ENCODE results near the gene MUC21. TPM values are rescaled to one million over a fixed set of nuclear protein-coding genes. Genes with fewer than 3 reads are reported as not detected.

Gene MUC21
- 100 to 1,000 TPM; 219 to 945 (median 271) TPM for total RNA-seq

- DNase-seq = no peak
- H3K9me3 ChIP-seq = no peaks in the 10 kb centered on the region
- peaks cover 0 to 10% (median 0%) of the 10 kb centered on the region in 4 donors for H3K27me3 ChIP-seq
- H3K4me1 ChIP-seq = peaks cover 0 to 36% (median 0%) of the 10 kb centered on the region in 3 donors
- TF ChIP-seq POLR2A (IDR thresholded peaks at IDR 0.05) = peak in 2 of 4 donors; percentile 27 to 34
- no peak for TF ChIP-seq CTCF (IDR thresholded peaks at IDR 0.05)
- WGBS, 2 donors = 69 to 74% methylated on average over 5 to 6 of the region's 6 CpGs
- H3K36me3 ChIP-seq = peaks cover 0 to 10% (median 0%) of the 10 kb centered on the region in 3 donors
- H3K27ac ChIP-seq = peak within 1 kb of the TSS; percentile 36 to 82 (median 73)
- intact Hi-C loops (cut with DNase I) = no loop called here
- H3K4me3 ChIP-seq = peak within 1 kb of the TSS; percentile 29 to 48 (median 40)
Measured at GRCh38 chr6:30983439-30983838, at the start of gene MUC21. Gene MUC21, plus strand, starts transcription at chr6:30983718. Its CDS starts 241 bp downstream, at chr6:30983959.

GRCh38 chr6:30935018-30935417 is 48.5 kb upstream of the MUC21 start:
- Histone ChIP-seq H3K4me3 (no peak overlapping the region), H3K36me3 (no peaks in the 10 kb centered on the region), H3K27ac (peak overlapping the region in 1 of 4 donors; percentile 39), H3K27me3 (peaks cover 0 to 6% (median 0%) of the 10 kb centered on the region in 4 donors), H3K4me1 (peaks cover 17 to 72% (median 26%) of the 10 kb centered on the region in 3 donors), H3K9me3 (no peaks in the 10 kb centered on the region)
- no peak for DNase-seq
- intact Hi-C loops (cut with DNase I) = no loop called here
- WGBS, 2 donors = 20 to 24% methylated on average over 3 of the region's 3 CpGs
- TF ChIP-seq POLR2A (IDR thresholded peaks at IDR 0.05) (no peak), CTCF (IDR thresholded peaks at IDR 0.05) (no peak)

DNA sequence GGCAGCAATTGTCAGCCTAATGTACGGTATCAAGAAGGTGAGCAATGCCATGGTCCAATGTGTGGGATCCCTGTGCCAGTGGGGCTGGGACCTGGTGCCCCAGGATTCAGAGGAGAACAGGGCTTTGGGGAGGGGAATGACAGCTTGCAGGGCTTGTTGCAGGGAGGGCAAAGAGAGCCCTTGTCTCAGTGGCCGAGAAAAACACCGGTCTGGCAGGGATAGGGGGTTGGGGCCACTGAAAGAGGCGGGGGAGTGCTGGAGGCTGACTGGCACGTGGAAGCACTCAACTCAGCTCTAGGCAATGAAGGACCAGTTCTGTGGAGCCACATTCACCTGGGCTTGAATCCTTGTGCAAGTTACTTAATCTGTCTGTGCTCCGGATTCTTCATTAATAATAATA is 46.3 kb upstream of the MUC21 start:
- Histone ChIP-seq H3K4me3 (no peak overlapping the region), H3K36me3 (no peaks in the 10 kb centered on the region), H3K27ac (peak overlapping the region in 2 of 4 donors; percentile 87 to 88), H3K4me1 (peaks cover 23 to 86% (median 27%) of the 10 kb centered on the region in 3 donors), H3K27me3 (peaks cover 0 to 21% (median 0%) of the 10 kb centered on the region in 4 donors), H3K9me3 (no peaks in the 10 kb centered on the region)
- no peak for DNase-seq
- no peak for TF ChIP-seq POLR2A (IDR thresholded peaks at IDR 0.05)
- TF ChIP-seq CTCF (IDR thresholded peaks at IDR 0.05) = no peak
- WGBS, 2 donors = 75 to 78% methylated on average over 5 to 6 of the region's 6 CpGs
- intact Hi-C loops (cut with DNase I) = no loop called here

DNA sequence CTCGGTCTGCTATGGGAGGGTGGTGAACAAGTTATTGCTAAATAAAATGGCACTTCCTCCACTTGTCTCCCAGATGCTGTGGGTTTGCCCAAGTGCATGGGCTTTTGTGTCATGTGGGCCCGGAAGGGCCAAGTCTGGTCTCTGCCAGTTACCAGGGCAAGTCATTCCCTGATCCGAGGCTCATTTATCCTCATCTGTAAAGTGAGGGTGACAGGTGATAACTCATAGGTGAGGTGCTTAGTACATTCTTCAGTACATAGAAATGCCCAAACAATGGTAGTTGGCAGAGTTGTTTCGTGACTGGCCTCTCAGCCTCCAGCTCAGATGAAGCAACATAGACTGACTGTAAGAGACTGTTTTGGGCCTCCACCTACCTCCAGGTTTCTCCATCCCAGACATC is 44.8 kb upstream of the MUC21 start:
- WGBS, 2 donors = 28% methylated on average over 4 of the region's 4 CpGs
- Histone ChIP-seq H3K27me3 (peaks cover 0 to 35% (median 0%) of the 10 kb centered on the region in 4 donors), H3K27ac (peak overlapping the region; percentile 58 to 88 (median 84))

More for the DNA sequence above, 44.8 kb upstream of the MUC21 start:
- H3K4me1 ChIP-seq = peaks cover 27 to 87% (median 32%) of the 10 kb centered on the region in 3 donors
- intact Hi-C loops (cut with DNase I) = no loop called here
- no peak for DNase-seq
- no peaks in the 10 kb centered on the region for H3K36me3 ChIP-seq
- no peak overlapping the region for H3K4me3 ChIP-seq
- H3K9me3 ChIP-seq = no peaks in the 10 kb centered on the region
- TF ChIP-seq CTCF (IDR thresholded peaks at IDR 0.05) = no peak
- no peak for TF ChIP-seq POLR2A (IDR thresholded peaks at IDR 0.05)
